Panc1 (cell line): ENCODE measurements around the gene CDC25B. TPM values are rescaled to one million over a fixed set of nuclear protein-coding genes. Genes with fewer than 3 reads are reported as not detected.
"Not testable (repeated sequence)": the region's sequence is repeated elsewhere in the genome, so short reads cannot be mapped to it uniquely, and the experiment has no call there.

Experiments used
- ATAC-seq: fragments of 200-7000 bp; cut with Tn5 transposase; 2 replicates; pipeline ENCODE4 v1.9.1; 2020; ENCODE audit warnings: mild to moderate bottlenecking, moderate library complexity
- BruUV-seq: library from RNA; stranded (reverse); fragments of 400-500 nt; replicated peaks from 2 replicates; lab custom pipeline; 2021; lab: Mats Ljungman, UMichigan
- CTCF ChIA-PET: fragments of 300-600 bp; sonication (Branson Sonifier 250); formaldehyde crosslinking; loops from one replicate; lab custom pipeline; 2022; ENCODE audit warnings: antibody characterized with exemption; lab: Charles Lee
- POLR2A ChIA-PET: fragments of 300-600 bp; sonication (Branson Sonifier 250); formaldehyde crosslinking; loops from one replicate; lab custom pipeline; 2022; ENCODE audit warnings: antibody characterized with exemption; lab: Charles Lee
- DNase-seq: peaks from one replicate; pipeline ENCODE4 v3.0.0-alpha.2; 2010; ENCODE audit warnings: low read depth, low spot score
- H3K27ac ChIP-seq: 2 replicates; pipeline ENCODE4 v1.5.1; 2011; ENCODE audit warnings: mild to moderate bottlenecking, low read length, inconsistent platforms
- H3K27me3 ChIP-seq: fragments of 200-500 bp; sonication (Bioruptor generic); 2 replicates; pipeline ENCODE4 v1.6.0; 2014; ENCODE audit warnings: low read length, inconsistent platforms; ENCODE audit not compliant: control insufficient read depth, insufficient read depth
- H3K36me3 ChIP-seq: fragments of 200-500 bp; sonication (Bioruptor generic); 2 replicates; pipeline ENCODE4 v1.5.1; 2014; ENCODE audit warnings: inconsistent platforms, mild to moderate bottlenecking, low read length, moderate library complexity; ENCODE audit not compliant: control insufficient read depth, insufficient read depth
- H3K4me1 ChIP-seq: 2 replicates; pipeline ENCODE4 v1.5.1; 2011; ENCODE audit warnings: inconsistent platforms, mild to moderate bottlenecking, low read length, moderate library complexity; ENCODE audit not compliant: control insufficient read depth, insufficient read depth
- H3K4me3 ChIP-seq, 2 experiments: 2 replicates each; pipeline ENCODE4 v1.5.1; 2011 to 2012; ENCODE audit warnings: low read depth in 2 of 2, low read length in 2 of 2, mild to moderate bottlenecking in 2 of 2, inconsistent platforms in 1 of 2, moderate library complexity in 1 of 2
- H3K9me3 ChIP-seq: fragments of 200-500 bp; sonication (Bioruptor generic); 2 replicates; pipeline ENCODE4 v1.5.1; 2014; ENCODE audit warnings: low read depth, mild to moderate bottlenecking, inconsistent platforms, low read length, moderate library complexity; ENCODE audit not compliant: control insufficient read depth, insufficient read depth
- CTCF ChIP-seq: fragments of 450-650 bp; IDR thresholded peaks from 2 replicates; pipeline ENCODE4 v1.5.1; 2017; ENCODE audit warnings: mild to moderate bottlenecking
- POLR2AphosphoS5 ChIP-seq: IDR thresholded peaks from 2 replicates; pipeline ENCODE4 v1.6.1; 2012; ENCODE audit warnings: mild to moderate bottlenecking, low read depth, low read length, moderate library complexity
- REST ChIP-seq, 2 experiments: IDR thresholded peaks; 2 replicates each; pipeline ENCODE4 v1.6.1; 2011 to 2012; ENCODE audit warnings: low read depth in 2 of 2, control low read depth in 1 of 2, low read length in 1 of 2, mild to moderate bottlenecking in 1 of 2, moderate library complexity in 1 of 2; ENCODE audit not compliant: insufficient read depth in 1 of 2
- SIN3A ChIP-seq: IDR thresholded peaks from 2 replicates; pipeline ENCODE4 v1.6.1; 2012; ENCODE audit warnings: low read depth, mild to moderate bottlenecking, low read length, moderate library complexity, borderline replicate concordance; ENCODE audit not compliant: insufficient read depth
- TCF7L2 ChIP-seq: IDR thresholded peaks from 2 replicates; pipeline ENCODE4 v1.6.1; 2011; ENCODE audit warnings: mild to moderate bottlenecking, low read depth, low read length, inconsistent platforms
- in situ Hi-C: cut with HindIII; loops from 2 replicates; pipeline ENCODE4 v1.10.0; 2016; ENCODE audit warnings: low sequenced_read_pairs, low pct_unique_long_range_greater_than_20kb
- intact Hi-C: fragments of 100-400 bp; cut with micrococcal nuclease; formaldehyde crosslinking; loops from one replicate; pipeline ENCODE4 v1.10.0; 2022; ENCODE audit not compliant: unreplicated experiment
- total RNA-seq: library from RNA; stranded (reverse); gene quantifications from one replicate; pipeline ENCODE4 v1.2.1, GENCODE V29; 2021; ENCODE audit not compliant: unreplicated experiment

Gene CDC25B
- total RNA-seq, 1 experiment from 2014 or later, result 170 TPM

GRCh38 chr20:3843490-3843889, 47.4 kb downstream of the CDC25B start:
- CTCF ChIA-PET, result interaction anchor here (0.7 kb wide), 1 partner anchor 18 kb away, joined by 6 read pairs; no protein-coding TSS in a partner anchor
- no peaks in the 10 kb centered on the region for H3K27me3 ChIP-seq
- no peak overlapping the region for H3K4me3 ChIP-seq
- POLR2A ChIA-PET, result interaction anchor here (0.6 kb wide), 1 partner anchor 14 kb away, joined by 8 read pairs; no protein-coding TSS in a partner anchor
- TF ChIP-seq POLR2AphosphoS5 (no peak), CTCF (no peak), REST (IDR thresholded peaks at IDR 0.05; ENCODE audit: insufficient read depth in 1 of 2, low read depth in 2 of 2, low read length in 1 of 2) (no peak), SIN3A (no peak), TCF7L2 (no peak)
- peaks cover 9% of the 10 kb centered on the region; the same call in 1 of the 2 replicates for H3K4me1 ChIP-seq
- no TSS peak for BruUV-seq
- in situ Hi-C loops, result no loop called here
- H3K36me3 ChIP-seq, result peaks cover 2% of the 10 kb centered on the region; the same call in 1 of the 2 replicates
- no peak overlapping the region for H3K27ac ChIP-seq
- intact Hi-C loops, result no loop called here
- no peak for DNase-seq
- ATAC-seq, result no peak
- no peaks in the 10 kb centered on the region for H3K9me3 ChIP-seq

- ATAC-seq, in situ Hi-C loops, H3K9me3 ChIP-seq, H3K4me1 ChIP-seq, H3K27ac ChIP-seq, H3K4me3 ChIP-seq, H3K27me3 ChIP-seq, H3K36me3 ChIP-seq, DNase-seq, BruUV-seq, CTCF ChIA-PET, intact Hi-C loops: not testable (repeated sequence)
- POLR2A ChIA-PET, result interaction anchor here (0.6 kb wide), 1 partner anchor 15 kb away, joined by 8 read pairs; no protein-coding TSS in a partner anchor
Measured at GRCh38 chr20:3843990-3844619, 48.0 kb downstream of the CDC25B start.

GRCh38 chr20:3846378-3846739, 50.2 kb downstream of the CDC25B start:
- intact Hi-C loops (no loop called here), in situ Hi-C loops (no loop called here)
- no peak for TF ChIP-seq POLR2AphosphoS5
- TF ChIP-seq CTCF, result no peak
- H3K27me3 ChIP-seq, result no peaks in the 10 kb centered on the region
- H3K9me3 ChIP-seq, result no peaks in the 10 kb centered on the region
- peaks cover 2% of the 10 kb centered on the region; the same call in 1 of the 2 replicates for H3K36me3 ChIP-seq
- H3K4me3 ChIP-seq, result peak overlapping the region; percentile 84 to 86
- ATAC-seq (no peak; the same call in 1 of the 2 replicates), DNase-seq (no peak)
- peaks cover 9% of the 10 kb centered on the region; the same call in 1 of the 2 replicates for H3K4me1 ChIP-seq
- peak overlapping the region; percentile 85 for H3K27ac ChIP-seq
- CTCF ChIA-PET, result no interaction called here
- POLR2A ChIA-PET, result no interaction called here
- BruUV-seq, result no TSS peak
